SK-N-SH (cell line): ENCODE results near the gene ANK2. TPM values are rescaled to one million over a fixed set of nuclear protein-coding genes. Genes with fewer than 3 reads are reported as not detected.

Experiments
- CTCF ChIA-PET: fragments of 300-600, 350-600 bp; formaldehyde crosslinking; extraction: SDS; loops from one replicate; lab custom pipeline; 2021; lab: Yijun Ruan, JAX
- POLR2A ChIA-PET: fragments of 350-600 bp; sonication (Branson Sonifier 250); formaldehyde crosslinking; extraction: SDS; loops from one replicate; lab custom pipeline; 2020; ENCODE audit warnings: antibody characterized with exemption, inconsistent platforms; lab: Yijun Ruan, JAX
- DNase-seq: peaks from one replicate; pipeline ENCODE4 v3.0.0; 2012
- H2AFZ ChIP-seq: fragments of 200-600 bp; sonication (generic); 2 replicates; pipeline ENCODE4 v1.8.1; 2016; ENCODE audit warnings: antibody characterized with exemption, mild to moderate bottlenecking, low read depth
- H3F3A ChIP-seq: fragments of 200-600 bp; sonication (generic); replicated peaks from 2 replicates; pipeline ENCODE3; 2016; ENCODE audit warnings: antibody characterized with exemption, mild to moderate bottlenecking; ENCODE audit not compliant: insufficient read depth
- H3K27ac ChIP-seq, 2 experiments: fragments of 200-500 bp in 1 of 2; fragments of 200-600 bp in 1 of 2; sonication (Bioruptor generic) in 1 of 2; sonication (generic), shearing (Covaris generic) in 1 of 2; 2 replicates each; pipeline versions ENCODE4 v1.5.1 to v1.6.1; 2014 to 2016; ENCODE audit warnings: low read depth in 2 of 2, inconsistent platforms in 1 of 2, low read length in 1 of 2, mild to moderate bottlenecking in 1 of 2, mixed read lengths in 1 of 2
- H3K27me3 ChIP-seq: fragments of 200-600 bp; sonication (generic), shearing (Covaris generic); 2 replicates; pipeline ENCODE4 v1.6.1; 2016; ENCODE audit warnings: mixed run types; ENCODE audit not compliant: insufficient read depth
- H3K36me3 ChIP-seq, 2 experiments: fragments of 200-500 bp in 1 of 2; fragments of 200-600 bp in 1 of 2; sonication (Bioruptor generic) in 1 of 2; sonication (generic) in 1 of 2; replicated peaks in 1 of 2; 2 replicates each; pipeline versions ENCODE3 to v1.5.1; 2014 to 2016; ENCODE audit warnings: low read length in 1 of 2, mild to moderate bottlenecking in 1 of 2; ENCODE audit not compliant: insufficient read depth in 2 of 2, control insufficient read depth in 1 of 2
- H3K4me1 ChIP-seq, 2 experiments: fragments of 200-500 bp in 1 of 2; fragments of 200-600 bp in 1 of 2; sonication (Bioruptor generic) in 1 of 2; sonication (generic), shearing (Covaris generic) in 1 of 2; 2 replicates each; pipeline versions ENCODE4 v1.5.1 to v1.6.1; 2014 to 2016; ENCODE audit warnings: low read depth in 1 of 2, low read length in 1 of 2, mixed run types in 1 of 2; ENCODE audit not compliant: insufficient read depth in 2 of 2, control insufficient read depth in 1 of 2
- H3K4me2 ChIP-seq: fragments of 200-600 bp; sonication (generic), shearing (Covaris generic); 2 replicates; pipeline ENCODE4 v1.6.1; 2017; ENCODE audit warnings: mixed run types
- H3K4me3 ChIP-seq, 2 experiments: fragments of 200-500 bp in 1 of 2; fragments of 200-600 bp in 1 of 2; sonication (Bioruptor generic) in 1 of 2; sonication (generic), shearing (Covaris generic) in 1 of 2; 2 replicates each; pipeline versions ENCODE4 v1.5.1 to v1.8.1; 2014 to 2016; ENCODE audit warnings: low read depth in 2 of 2, inconsistent platforms in 1 of 2, low read length in 1 of 2, mild to moderate bottlenecking in 1 of 2, mixed read lengths in 1 of 2, moderate library complexity in 1 of 2
- H3K79me2 ChIP-seq: fragments of 200-600 bp; sonication (generic); 2 replicates; pipeline ENCODE4 v1.8.1; 2017; ENCODE audit warnings: mild to moderate bottlenecking; ENCODE audit not compliant: insufficient read depth
- H3K9ac ChIP-seq: fragments of 200-600 bp; sonication (generic); 2 replicates; pipeline ENCODE4 v1.6.1; 2017; ENCODE audit warnings: mixed run types
- H3K9me2 ChIP-seq: fragments of 200-600 bp; sonication (generic); 2 replicates; pipeline ENCODE4 v1.6.1; 2017; ENCODE audit warnings: mixed run types
- H3K9me3 ChIP-seq: fragments of 200-600 bp; sonication (generic); 2 replicates; pipeline ENCODE4 v1.6.1; 2017; ENCODE audit warnings: mixed run types, mild to moderate bottlenecking, moderate library complexity
- H4K20me1 ChIP-seq: fragments of 200-600 bp; sonication (generic); 2 replicates; pipeline ENCODE4 v1.6.1; 2017; ENCODE audit warnings: mild to moderate bottlenecking, mixed run types; ENCODE audit not compliant: insufficient read depth
- JUND ChIP-seq: IDR thresholded peaks from 2 replicates; pipeline ENCODE4 v1.4.0; 2012
- MEF2A ChIP-seq: IDR thresholded peaks from 2 replicates; pipeline ENCODE4 v1.4.0; 2012; ENCODE audit warnings: low read depth, borderline replicate concordance
- NFIC ChIP-seq: IDR thresholded peaks from 2 replicates; pipeline ENCODE4 v1.4.0; 2012; ENCODE audit warnings: borderline replicate concordance
- RCOR1 ChIP-seq: fragments of 150-350 bp; IDR thresholded peaks from 2 replicates; pipeline ENCODE4 v1.6.1; 2017; ENCODE audit warnings: antibody characterized with exemption, low read length
- REST ChIP-seq: IDR thresholded peaks from 2 replicates; pipeline ENCODE4 v1.6.1; 2012; ENCODE audit warnings: mild to moderate bottlenecking, low read depth, low read length, moderate library complexity
- RFX5 ChIP-seq: IDR thresholded peaks from 2 replicates; pipeline ENCODE4 v1.6.1; 2012; ENCODE audit warnings: mild to moderate bottlenecking, improper control_type of control experiment, low read length
- SMC3 ChIP-seq: IDR thresholded peaks from 2 replicates; pipeline ENCODE4 v1.6.1; 2012; ENCODE audit warnings: low read depth, low read length, improper control_type of control experiment
- TCF12 ChIP-seq: IDR thresholded peaks from 2 replicates; pipeline ENCODE4 v1.4.0; 2012
- YY1 ChIP-seq: IDR thresholded peaks from 2 replicates; pipeline ENCODE4 v1.4.0; 2012; ENCODE audit warnings: low read depth, mild to moderate bottlenecking
- WGBS: methylation state at CpG from one replicate; pipeline ENCODE4 v1.1.6; 2017; ENCODE audit warnings: low lambda C conversion rate; 5-methylcytosine and 5-hydroxymethylcytosine counted together
- polyA plus RNA-seq, 3 experiments: library from polyadenylated mRNA; depleted of rRNA; stranded (reverse); fragments of >200 nt; gene quantifications; 2 replicates each; pipeline ENCODE4 v1.2.3, GENCODE V29; 2012
- TF ChIP-seq, protein P1 (sequence below): IDR thresholded peaks from 2 replicates; pipeline ENCODE4 v1.4.0; 2012; ENCODE audit warnings: low read depth, borderline replicate concordance

Gene ANK2
- polyA plus RNA-seq, 1 of the 3 experiments (the other 2 are of a cell fraction) = 0.69 TPM

- no peaks in the 10 kb centered on the region for H3K9me3 ChIP-seq
- H3K36me3 ChIP-seq = no peaks in the 10 kb centered on the region
- no peak for DNase-seq
- no peak overlapping the region for H3K4me2 ChIP-seq
- POLR2A ChIA-PET = no interaction called here
- H3K27ac ChIP-seq = no peak overlapping the region
- CTCF ChIA-PET = no interaction called here
- H2AFZ ChIP-seq = no peak overlapping the region
- H3K27me3 ChIP-seq = no peaks in the 10 kb centered on the region
- H3K9me2 ChIP-seq = no peaks in the 10 kb centered on the region
- H3K4me1 ChIP-seq = no peaks in the 10 kb centered on the region; a peak in 1 of 4 replicates
- H3K79me2 ChIP-seq = no peaks in the 10 kb centered on the region
- no peak overlapping the region for H3K4me3 ChIP-seq
- no peaks in the 10 kb centered on the region for H3F3A ChIP-seq
- TF ChIP-seq SMC3 (no peak), REST (no peak), JUND (no peak), YY1 (no peak), TCF12 (no peak)
- TF ChIP-seq, protein P1, sequence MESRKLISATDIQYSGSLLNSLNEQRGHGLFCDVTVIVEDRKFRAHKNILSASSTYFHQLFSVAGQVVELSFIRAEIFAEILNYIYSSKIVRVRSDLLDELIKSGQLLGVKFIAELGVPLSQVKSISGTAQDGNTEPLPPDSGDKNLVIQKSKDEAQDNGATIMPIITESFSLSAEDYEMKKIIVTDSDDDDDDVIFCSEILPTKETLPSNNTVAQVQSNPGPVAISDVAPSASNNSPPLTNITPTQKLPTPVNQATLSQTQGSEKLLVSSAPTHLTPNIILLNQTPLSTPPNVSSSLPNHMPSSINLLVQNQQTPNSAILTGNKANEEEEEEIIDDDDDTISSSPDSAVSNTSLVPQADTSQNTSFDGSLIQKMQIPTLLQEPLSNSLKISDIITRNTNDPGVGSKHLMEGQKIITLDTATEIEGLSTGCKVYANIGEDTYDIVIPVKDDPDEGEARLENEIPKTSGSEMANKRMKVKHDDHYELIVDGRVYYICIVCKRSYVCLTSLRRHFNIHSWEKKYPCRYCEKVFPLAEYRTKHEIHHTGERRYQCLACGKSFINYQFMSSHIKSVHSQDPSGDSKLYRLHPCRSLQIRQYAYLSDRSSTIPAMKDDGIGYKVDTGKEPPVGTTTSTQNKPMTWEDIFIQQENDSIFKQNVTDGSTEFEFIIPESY = no peak
- no peak overlapping the region for H3K9ac ChIP-seq
- H4K20me1 ChIP-seq = no peaks in the 10 kb centered on the region
Observed at GRCh38 chr4:113131136-113131535, 81.7 kb downstream of the ANK2 start.

- Histone ChIP-seq H3K9me3 (no peaks in the 10 kb centered on the region), H3K27ac (no peak overlapping the region), H4K20me1 (no peaks in the 10 kb centered on the region), H3K4me2 (no peak overlapping the region), H3K4me3 (no peak overlapping the region), H3K27me3 (no peaks in the 10 kb centered on the region), H3K79me2 (no peaks in the 10 kb centered on the region), H3F3A (no peaks in the 10 kb centered on the region), H3K9me2 (no peaks in the 10 kb centered on the region), H3K4me1 (no peaks in the 10 kb centered on the region), H2AFZ (no peak overlapping the region), H3K36me3 (no peaks in the 10 kb centered on the region), H3K9ac (no peak overlapping the region)
- 89% methylated on average over 2 of the region's 2 CpGs for WGBS
- ChIA-PET CTCF (no interaction called here), POLR2A (no interaction called here)
- no peak for DNase-seq
- no peak for TF ChIP-seq NFIC
- no peak for TF ChIP-seq MEF2A
- TF ChIP-seq RFX5 = no peak
- no peak for TF ChIP-seq RCOR1
Observed at GRCh38 chr4:113131621-113132020, 82.2 kb downstream of the ANK2 start.
